AG10803 (cell line): Measurements from ENCODE around the gene ELANE.

Source experiments
- DNase-seq: peaks from one replicate; pipeline ENCODE4 v3.0.0; 2010; ENCODE audit warnings: low read depth
- H3K4me3 ChIP-seq: 2 replicates; pipeline ENCODE4 v1.5.1; 2011; ENCODE audit warnings: mild to moderate bottlenecking, low read length, control low read depth
- CTCF ChIP-seq: conservative IDR thresholded peaks from 2 replicates; pipeline ENCODE4 v1.5.1; 2011; ENCODE audit warnings: mild to moderate bottlenecking, low read length, control low read depth, inconsistent platforms

Gene ELANE

GRCh38 chr19:855566-856120 is 3.5 kb downstream of the ELANE start:
- no peak for TF ChIP-seq CTCF
- H3K4me3 ChIP-seq: no peak overlapping the region
- DNase-seq: no peak

GRCh38 chr19:858284-858683 is 6.2 kb downstream of the ELANE start:
- no peak for DNase-seq
- H3K4me3 ChIP-seq: no peak overlapping the region
- no peak for TF ChIP-seq CTCF

- no peak for TF ChIP-seq CTCF
- peak within 1 kb of the TSS; percentile 39 for H3K4me3 ChIP-seq
- DNase-seq: no peak
Measured at GRCh38 chr19:858868-859843, 7.1 kb downstream of the ELANE start, which contains the start of gene CFD. TSS of gene CFD (plus strand) at chr19:859664. CDS start at chr19:859690, 26 bp downstream.

GRCh38 chr19:861141-861755 is 9.1 kb downstream of the ELANE start:
- H3K4me3 ChIP-seq: no peak overlapping the region
- TF ChIP-seq CTCF: no peak
- no peak for DNase-seq

GRCh38 chr19:861756-862580 is 9.9 kb downstream of the ELANE start:
- H3K4me3 ChIP-seq: no peak overlapping the region
- no peak for TF ChIP-seq CTCF
- no peak for DNase-seq

GRCh38 chr19:862581-863314 is 10.6 kb downstream of the ELANE start:
- no peak overlapping the region for H3K4me3 ChIP-seq
- DNase-seq: no peak
- no peak for TF ChIP-seq CTCF
